ENCODE results near the gene ZNF346. TPM values are rescaled to one million over a fixed set of nuclear protein-coding genes. Genes with fewer than 3 reads are reported as not detected.

ZNF346 gene
- total RNA-seq, 1 experiment from 2014 or later, result 18.4 TPM

Other genes starting within 250 kb of the ZNF346 start
- 7.9 to 10.2 TPM (median 9.4 TPM) in 3 replicates for gene UNC5A, start 212.1 kb upstream of the ZNF346 start, total RNA-seq (2021)
- 0.17 to 0.18 TPM in 2 of 3 replicates, not detected in the other for gene HK3, start 123.3 kb upstream of the ZNF346 start, total RNA-seq (2021)
- gene UIMC1, start 15.9 kb upstream of the ZNF346 start, total RNA-seq (2021), result 44.4 to 48.0 TPM (median 46.1 TPM) in 3 replicates
- gene FGFR4, start 64.2 kb downstream of the ZNF346 start, total RNA-seq (2021), result 108 to 122 TPM (median 111 TPM) in 3 replicates
- 144 to 153 TPM (median 148 TPM) in 3 replicates for gene NSD1, start 111.1 kb downstream of the ZNF346 start, total RNA-seq (2021)

All from WTC11 (cell line).